Left ventricle myocardium inferior (tissue), 1 donor: Measurements from ENCODE around the gene CDKN1C. TPM values are rescaled to one million over a fixed set of nuclear protein-coding genes. Genes with fewer than 3 reads are reported as not detected.

Experiments
- DNase-seq: peaks from one replicate; pipeline ENCODE4 v3.0.0-alpha.2; 2020
- H3K27ac ChIP-seq: fragments of 200-600 bp; replicated peaks from 2 replicates; pipeline ENCODE4 v1.8.0; 2021
- H3K27me3 ChIP-seq: fragments of 200-600 bp; 2 replicates; pipeline ENCODE4 v1.8.0; 2021; ENCODE audit warnings: low read depth
- H3K36me3 ChIP-seq: fragments of 200-600 bp; 2 replicates; pipeline ENCODE4 v1.8.0; 2021
- H3K4me1 ChIP-seq: fragments of 200-600 bp; 2 replicates; pipeline ENCODE4 v1.8.0; 2021
- H3K4me3 ChIP-seq: fragments of 200-600 bp; 2 replicates; pipeline ENCODE4 v1.8.0; 2021; ENCODE audit warnings: mild to moderate bottlenecking, moderate library complexity
- H3K9me3 ChIP-seq: fragments of 200-600 bp; replicated peaks from 2 replicates; pipeline ENCODE4 v1.8.0; 2021
- intact Hi-C: fragments of 100-400 bp; cut with micrococcal nuclease; formaldehyde crosslinking; loops from one replicate; pipeline ENCODE4 v1.11.0; 2022
- total RNA-seq: library from RNA; stranded (reverse); fragmentation: NEBNext Ultra II Directional; extraction: Animal tissue kit (Norgen Biotek cat#: 25700); gene quantifications from one replicate; pipeline ENCODE4 v1.2.1, GENCODE V29; 2021
- TF ChIP-seq, protein P1 (sequence below): fragments of 200-600 bp; IDR thresholded peaks from 2 replicates; pipeline ENCODE4 v1.8.0; 2021; ENCODE audit warnings: antibody characterized with exemption, mild to moderate bottlenecking, borderline replicate concordance
- donor health status: DM: no; HTN: yes; CAD: no; lungs with severe emphysema.

The CDKN1C gene
- total RNA-seq, 1 donor from 2014 or later, result 33.0 TPM

GRCh38 chr11:2883979-2884815 is 1.4 kb downstream of the CDKN1C start:
- peak overlapping the region; percentile 91 for H3K27ac ChIP-seq
- intact Hi-C loops, result loop anchor here (10.0 kb wide), 1 partner anchor 459 kb away; no protein-coding TSS in a partner anchor

DNA sequence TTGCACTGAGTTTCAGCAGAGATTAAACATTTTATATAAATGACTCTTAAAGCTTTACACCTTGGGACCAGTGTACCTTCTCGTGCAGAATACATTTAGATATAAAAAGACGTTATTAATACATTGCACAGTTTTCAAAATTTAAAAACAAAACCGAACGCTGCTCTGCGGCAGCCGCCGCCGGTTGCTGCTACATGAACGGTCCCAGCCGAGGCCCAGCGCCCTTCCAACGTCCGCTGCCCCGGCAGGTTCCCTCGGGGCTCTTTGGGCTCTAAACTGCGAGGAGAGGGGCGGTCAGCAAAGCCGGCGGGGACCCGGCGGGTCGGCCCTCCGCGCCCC is 2.0 kb downstream of the CDKN1C start:
- Histone ChIP-seq H3K27ac (peak overlapping the region; percentile 91), H3K36me3 (peaks cover 8% of the 10 kb centered on the region), H3K9me3 (peaks cover 7% of the 10 kb centered on the region), H3K4me3 (peak overlapping the region; percentile 92), H3K4me1 (peaks cover 58% of the 10 kb centered on the region), H3K27me3 (no peaks in the 10 kb centered on the region)
- no peak for DNase-seq
- intact Hi-C loops, result loop anchor here (10.0 kb wide), 1 partner anchor 459 kb away; no protein-coding TSS in a partner anchor
- TF ChIP-seq, protein P1, sequence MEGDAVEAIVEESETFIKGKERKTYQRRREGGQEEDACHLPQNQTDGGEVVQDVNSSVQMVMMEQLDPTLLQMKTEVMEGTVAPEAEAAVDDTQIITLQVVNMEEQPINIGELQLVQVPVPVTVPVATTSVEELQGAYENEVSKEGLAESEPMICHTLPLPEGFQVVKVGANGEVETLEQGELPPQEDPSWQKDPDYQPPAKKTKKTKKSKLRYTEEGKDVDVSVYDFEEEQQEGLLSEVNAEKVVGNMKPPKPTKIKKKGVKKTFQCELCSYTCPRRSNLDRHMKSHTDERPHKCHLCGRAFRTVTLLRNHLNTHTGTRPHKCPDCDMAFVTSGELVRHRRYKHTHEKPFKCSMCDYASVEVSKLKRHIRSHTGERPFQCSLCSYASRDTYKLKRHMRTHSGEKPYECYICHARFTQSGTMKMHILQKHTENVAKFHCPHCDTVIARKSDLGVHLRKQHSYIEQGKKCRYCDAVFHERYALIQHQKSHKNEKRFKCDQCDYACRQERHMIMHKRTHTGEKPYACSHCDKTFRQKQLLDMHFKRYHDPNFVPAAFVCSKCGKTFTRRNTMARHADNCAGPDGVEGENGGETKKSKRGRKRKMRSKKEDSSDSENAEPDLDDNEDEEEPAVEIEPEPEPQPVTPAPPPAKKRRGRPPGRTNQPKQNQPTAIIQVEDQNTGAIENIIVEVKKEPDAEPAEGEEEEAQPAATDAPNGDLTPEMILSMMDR, result no peak

More at GRCh38 chr11:2883979-2884815, 1.4 kb downstream of the CDKN1C start:
- no peaks in the 10 kb centered on the region for H3K27me3 ChIP-seq
- peak overlapping the region; percentile 92 for H3K4me3 ChIP-seq
- peaks cover 3% of the 10 kb centered on the region for H3K36me3 ChIP-seq
- TF ChIP-seq, protein P1, result no peak
- DNase-seq, result peak; percentile 66
- H3K4me1 ChIP-seq, result peaks cover 58% of the 10 kb centered on the region
- H3K9me3 ChIP-seq, result peaks cover 2% of the 10 kb centered on the region

GRCh38 chr11:2882396-2883110 is 3.0 kb downstream of the CDKN1C start:
- H3K27ac ChIP-seq, result peak overlapping the region; percentile 91
- intact Hi-C loops, result loop anchor here (10.0 kb wide), 1 partner anchor 458 kb away; no protein-coding TSS in a partner anchor
- TF ChIP-seq, protein P1, result no peak
- no peaks in the 10 kb centered on the region for H3K27me3 ChIP-seq
- peaks cover 8% of the 10 kb centered on the region for H3K36me3 ChIP-seq
- H3K4me3 ChIP-seq, result peak overlapping the region; percentile 92
- H3K4me1 ChIP-seq, result peaks cover 51% of the 10 kb centered on the region
- DNase-seq, result no peak
- peaks cover 7% of the 10 kb centered on the region for H3K9me3 ChIP-seq

- no peak for DNase-seq
- Histone ChIP-seq H3K4me3 (peak overlapping the region; percentile 92), H3K27me3 (no peaks in the 10 kb centered on the region), H3K4me1 (peaks cover 50% of the 10 kb centered on the region), H3K36me3 (peaks cover 8% of the 10 kb centered on the region), H3K9me3 (peaks cover 7% of the 10 kb centered on the region), H3K27ac (peak overlapping the region; percentile 91)
- intact Hi-C loops, result loop anchor here (10.0 kb wide), 1 partner anchor 457 kb away; no protein-coding TSS in a partner anchor
- TF ChIP-seq, protein P1, result no peak
These were observed 3.6 kb downstream of the CDKN1C start for GRCh38 chr11:2881981-2882375.
